Measurements from ENCODE around the gene PHF14. TPM values are rescaled to one million over a fixed set of nuclear protein-coding genes. Genes with fewer than 3 reads are reported as not detected.

Gene PHF14
- total and polyA plus RNA-seq, 2 experiments from 2014 or later = 72.0 to 87.9 TPM

DNA sequence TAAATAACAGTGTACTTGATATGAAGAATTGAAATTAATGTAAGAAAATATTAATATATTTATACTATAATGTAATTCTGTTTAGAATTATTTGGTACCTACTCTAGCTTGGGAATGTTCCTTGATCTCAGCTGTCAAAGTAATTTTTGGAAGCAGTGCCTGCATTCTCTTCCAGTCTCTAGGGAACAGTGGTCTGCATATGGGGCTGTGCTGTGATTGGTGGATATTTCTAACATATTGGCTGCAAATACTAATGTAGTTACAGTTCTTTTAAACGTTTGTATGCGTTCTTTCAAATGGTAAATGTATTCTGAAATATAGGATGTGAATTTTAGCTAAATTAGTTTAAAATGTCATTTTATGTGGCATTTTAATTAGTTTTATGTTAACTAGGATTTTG is 87.2 kb downstream of the PHF14 start (continued):
- TF ChIP-seq, protein P1, sequence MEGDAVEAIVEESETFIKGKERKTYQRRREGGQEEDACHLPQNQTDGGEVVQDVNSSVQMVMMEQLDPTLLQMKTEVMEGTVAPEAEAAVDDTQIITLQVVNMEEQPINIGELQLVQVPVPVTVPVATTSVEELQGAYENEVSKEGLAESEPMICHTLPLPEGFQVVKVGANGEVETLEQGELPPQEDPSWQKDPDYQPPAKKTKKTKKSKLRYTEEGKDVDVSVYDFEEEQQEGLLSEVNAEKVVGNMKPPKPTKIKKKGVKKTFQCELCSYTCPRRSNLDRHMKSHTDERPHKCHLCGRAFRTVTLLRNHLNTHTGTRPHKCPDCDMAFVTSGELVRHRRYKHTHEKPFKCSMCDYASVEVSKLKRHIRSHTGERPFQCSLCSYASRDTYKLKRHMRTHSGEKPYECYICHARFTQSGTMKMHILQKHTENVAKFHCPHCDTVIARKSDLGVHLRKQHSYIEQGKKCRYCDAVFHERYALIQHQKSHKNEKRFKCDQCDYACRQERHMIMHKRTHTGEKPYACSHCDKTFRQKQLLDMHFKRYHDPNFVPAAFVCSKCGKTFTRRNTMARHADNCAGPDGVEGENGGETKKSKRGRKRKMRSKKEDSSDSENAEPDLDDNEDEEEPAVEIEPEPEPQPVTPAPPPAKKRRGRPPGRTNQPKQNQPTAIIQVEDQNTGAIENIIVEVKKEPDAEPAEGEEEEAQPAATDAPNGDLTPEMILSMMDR (conservative IDR thresholded peaks at IDR 0.05; ENCODE audit: low read depth in 2 of 2) = no peak

DNA sequence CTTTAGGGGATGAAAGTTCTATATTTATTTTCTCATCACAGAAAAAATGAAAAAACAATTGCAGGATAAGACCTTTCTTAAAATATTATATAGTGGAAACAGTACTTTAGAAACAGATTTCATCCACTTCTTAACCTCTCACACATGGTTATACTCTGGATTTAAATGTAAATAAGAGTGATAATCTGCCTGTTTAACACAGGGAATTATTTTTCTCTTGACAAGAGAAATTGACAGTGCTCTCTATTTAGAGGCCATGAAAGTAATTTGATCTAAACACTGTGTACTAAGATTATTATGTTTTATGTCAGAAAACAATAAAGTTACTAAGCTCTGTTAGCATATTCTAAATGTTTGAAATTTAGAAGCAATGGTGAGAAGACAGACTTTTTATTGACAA is 88.4 kb downstream of the PHF14 start:
- no peaks in the 10 kb centered on the region for H3K27me3 Mint-ChIP-seq (ENCODE audit: insufficient read depth, low read depth, poor library complexity)
- no peak for ATAC-seq
- Histone ChIP-seq H2AFZ (no peak overlapping the region), H3K4me2 (no peak overlapping the region), H3K4me3 (no peak overlapping the region), H3F3A (replicated peaks; ENCODE audit: low read depth) (no peaks in the 10 kb centered on the region), H3K27me3 (ENCODE audit: insufficient read depth) (no peaks in the 10 kb centered on the region), H4K20me1 (replicated peaks; ENCODE audit: insufficient read depth) (no peaks in the 10 kb centered on the region), H3K4me1 (ENCODE audit: insufficient read depth) (peaks cover 20% of the 10 kb centered on the region), H3K27ac (ENCODE audit: low read depth) (peak overlapping the region; percentile 9), H3K36me3 (ENCODE audit: insufficient read depth) (no peaks in the 10 kb centered on the region; the same call in 1 of the 2 replicates), H3K9me2 (ENCODE audit: insufficient read depth) (no peaks in the 10 kb centered on the region), H3K79me2 (replicated peaks; ENCODE audit: insufficient read depth) (no peaks in the 10 kb centered on the region)
- peaks cover 15% of the 10 kb centered on the region for H3K4me1 Mint-ChIP-seq
- H3K27ac Mint-ChIP-seq = peak overlapping the region; percentile 94
- no peak for DNase-seq (ENCODE audit: low spot score)
- H3K36me3 Mint-ChIP-seq (ENCODE audit: low read depth) = peaks cover 19% of the 10 kb centered on the region; the same call in 2 of the 3 replicates
- TF ChIP-seq CREB1 (CRISPR knock-in tag; IDR thresholded peaks at IDR 0.05; ENCODE audit: low read depth) = no peak
- TF ChIP-seq, protein P2, sequence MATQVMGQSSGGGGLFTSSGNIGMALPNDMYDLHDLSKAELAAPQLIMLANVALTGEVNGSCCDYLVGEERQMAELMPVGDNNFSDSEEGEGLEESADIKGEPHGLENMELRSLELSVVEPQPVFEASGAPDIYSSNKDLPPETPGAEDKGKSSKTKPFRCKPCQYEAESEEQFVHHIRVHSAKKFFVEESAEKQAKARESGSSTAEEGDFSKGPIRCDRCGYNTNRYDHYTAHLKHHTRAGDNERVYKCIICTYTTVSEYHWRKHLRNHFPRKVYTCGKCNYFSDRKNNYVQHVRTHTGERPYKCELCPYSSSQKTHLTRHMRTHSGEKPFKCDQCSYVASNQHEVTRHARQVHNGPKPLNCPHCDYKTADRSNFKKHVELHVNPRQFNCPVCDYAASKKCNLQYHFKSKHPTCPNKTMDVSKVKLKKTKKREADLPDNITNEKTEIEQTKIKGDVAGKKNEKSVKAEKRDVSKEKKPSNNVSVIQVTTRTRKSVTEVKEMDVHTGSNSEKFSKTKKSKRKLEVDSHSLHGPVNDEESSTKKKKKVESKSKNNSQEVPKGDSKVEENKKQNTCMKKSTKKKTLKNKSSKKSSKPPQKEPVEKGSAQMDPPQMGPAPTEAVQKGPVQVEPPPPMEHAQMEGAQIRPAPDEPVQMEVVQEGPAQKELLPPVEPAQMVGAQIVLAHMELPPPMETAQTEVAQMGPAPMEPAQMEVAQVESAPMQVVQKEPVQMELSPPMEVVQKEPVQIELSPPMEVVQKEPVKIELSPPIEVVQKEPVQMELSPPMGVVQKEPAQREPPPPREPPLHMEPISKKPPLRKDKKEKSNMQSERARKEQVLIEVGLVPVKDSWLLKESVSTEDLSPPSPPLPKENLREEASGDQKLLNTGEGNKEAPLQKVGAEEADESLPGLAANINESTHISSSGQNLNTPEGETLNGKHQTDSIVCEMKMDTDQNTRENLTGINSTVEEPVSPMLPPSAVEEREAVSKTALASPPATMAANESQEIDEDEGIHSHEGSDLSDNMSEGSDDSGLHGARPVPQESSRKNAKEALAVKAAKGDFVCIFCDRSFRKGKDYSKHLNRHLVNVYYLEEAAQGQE (IDR thresholded peaks at IDR 0.05; ENCODE audit: unreplicated experiment) = no peak
- no peak for TF ChIP-seq ZNF331 (CRISPR knock-in tag; IDR thresholded peaks at IDR 0.05; ENCODE audit: low read depth)
- TF ChIP-seq STAT1 (IDR thresholded peaks at IDR 0.05; ENCODE audit: unreplicated experiment) = no peak
- no peak overlapping the region for H3K4me3 Mint-ChIP-seq
- no peaks in the 10 kb centered on the region for H3K9me3 Mint-ChIP-seq

DNA sequence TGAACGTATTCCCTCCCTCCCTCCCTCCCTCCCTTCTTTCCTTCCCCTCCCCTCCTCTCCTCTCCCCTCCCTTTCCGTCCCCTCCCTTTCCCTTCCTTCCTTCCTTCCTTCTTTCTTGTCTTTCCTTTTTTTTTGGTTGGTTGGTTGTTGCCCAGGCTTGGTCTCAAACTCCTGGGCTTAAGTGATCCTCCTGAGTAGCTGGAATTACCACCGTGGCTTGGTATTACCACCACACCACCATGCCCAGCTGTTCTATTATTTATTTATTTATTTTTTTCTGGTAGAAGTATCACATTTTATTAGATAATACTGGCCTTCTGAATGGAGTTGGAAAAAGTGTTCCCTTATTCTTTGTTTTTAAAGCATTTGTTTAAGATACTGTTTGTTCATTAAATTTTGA is 95.9 kb downstream of the PHF14 start:
- H3K36me3 Mint-ChIP-seq (ENCODE audit: low read depth) = peaks cover 43% of the 10 kb centered on the region; the same call in 2 of the 3 replicates

More for the DNA sequence above, 95.9 kb downstream of the PHF14 start:
- H3K4me1 ChIP-seq (ENCODE audit: insufficient read depth) = no peaks in the 10 kb centered on the region
- H3K36me3 ChIP-seq (ENCODE audit: insufficient read depth) = no peaks in the 10 kb centered on the region; the same call in 1 of the 2 replicates
- peaks cover 10% of the 10 kb centered on the region; the same call in 2 of the 3 replicates for H3K4me1 Mint-ChIP-seq
- no peak overlapping the region for H3K27ac Mint-ChIP-seq
- H3K4me3 Mint-ChIP-seq = no peak overlapping the region
- DNase-seq (ENCODE audit: low spot score) = no peak
- no peaks in the 10 kb centered on the region for H3K9me2 ChIP-seq (ENCODE audit: insufficient read depth)
- H3K79me2 ChIP-seq (replicated peaks; ENCODE audit: insufficient read depth) = no peaks in the 10 kb centered on the region
- no peak overlapping the region for H3K4me3 ChIP-seq
- H3K4me2 ChIP-seq = no peak overlapping the region
- peaks cover 3% of the 10 kb centered on the region; the same call in 2 of the 3 replicates for H3K9me3 Mint-ChIP-seq
- no peak for ATAC-seq
- no peaks in the 10 kb centered on the region for H4K20me1 ChIP-seq (replicated peaks; ENCODE audit: insufficient read depth)
- H3K27me3 Mint-ChIP-seq (ENCODE audit: insufficient read depth, low read depth, poor library complexity) = peaks cover 3% of the 10 kb centered on the region
- no peaks in the 10 kb centered on the region for H3F3A ChIP-seq (replicated peaks; ENCODE audit: low read depth)
- TF ChIP-seq EZH2phosphoT487 (IDR thresholded peaks at IDR 0.05; ENCODE audit: unreplicated experiment) (no peak), EZH2 (IDR thresholded peaks at IDR 0.05; ENCODE audit: low read depth, unreplicated experiment) (no peak), ZNF114 (CRISPR knock-in tag; IDR thresholded peaks at IDR 0.05) (no peak)
- TF ChIP-seq, protein P3, sequence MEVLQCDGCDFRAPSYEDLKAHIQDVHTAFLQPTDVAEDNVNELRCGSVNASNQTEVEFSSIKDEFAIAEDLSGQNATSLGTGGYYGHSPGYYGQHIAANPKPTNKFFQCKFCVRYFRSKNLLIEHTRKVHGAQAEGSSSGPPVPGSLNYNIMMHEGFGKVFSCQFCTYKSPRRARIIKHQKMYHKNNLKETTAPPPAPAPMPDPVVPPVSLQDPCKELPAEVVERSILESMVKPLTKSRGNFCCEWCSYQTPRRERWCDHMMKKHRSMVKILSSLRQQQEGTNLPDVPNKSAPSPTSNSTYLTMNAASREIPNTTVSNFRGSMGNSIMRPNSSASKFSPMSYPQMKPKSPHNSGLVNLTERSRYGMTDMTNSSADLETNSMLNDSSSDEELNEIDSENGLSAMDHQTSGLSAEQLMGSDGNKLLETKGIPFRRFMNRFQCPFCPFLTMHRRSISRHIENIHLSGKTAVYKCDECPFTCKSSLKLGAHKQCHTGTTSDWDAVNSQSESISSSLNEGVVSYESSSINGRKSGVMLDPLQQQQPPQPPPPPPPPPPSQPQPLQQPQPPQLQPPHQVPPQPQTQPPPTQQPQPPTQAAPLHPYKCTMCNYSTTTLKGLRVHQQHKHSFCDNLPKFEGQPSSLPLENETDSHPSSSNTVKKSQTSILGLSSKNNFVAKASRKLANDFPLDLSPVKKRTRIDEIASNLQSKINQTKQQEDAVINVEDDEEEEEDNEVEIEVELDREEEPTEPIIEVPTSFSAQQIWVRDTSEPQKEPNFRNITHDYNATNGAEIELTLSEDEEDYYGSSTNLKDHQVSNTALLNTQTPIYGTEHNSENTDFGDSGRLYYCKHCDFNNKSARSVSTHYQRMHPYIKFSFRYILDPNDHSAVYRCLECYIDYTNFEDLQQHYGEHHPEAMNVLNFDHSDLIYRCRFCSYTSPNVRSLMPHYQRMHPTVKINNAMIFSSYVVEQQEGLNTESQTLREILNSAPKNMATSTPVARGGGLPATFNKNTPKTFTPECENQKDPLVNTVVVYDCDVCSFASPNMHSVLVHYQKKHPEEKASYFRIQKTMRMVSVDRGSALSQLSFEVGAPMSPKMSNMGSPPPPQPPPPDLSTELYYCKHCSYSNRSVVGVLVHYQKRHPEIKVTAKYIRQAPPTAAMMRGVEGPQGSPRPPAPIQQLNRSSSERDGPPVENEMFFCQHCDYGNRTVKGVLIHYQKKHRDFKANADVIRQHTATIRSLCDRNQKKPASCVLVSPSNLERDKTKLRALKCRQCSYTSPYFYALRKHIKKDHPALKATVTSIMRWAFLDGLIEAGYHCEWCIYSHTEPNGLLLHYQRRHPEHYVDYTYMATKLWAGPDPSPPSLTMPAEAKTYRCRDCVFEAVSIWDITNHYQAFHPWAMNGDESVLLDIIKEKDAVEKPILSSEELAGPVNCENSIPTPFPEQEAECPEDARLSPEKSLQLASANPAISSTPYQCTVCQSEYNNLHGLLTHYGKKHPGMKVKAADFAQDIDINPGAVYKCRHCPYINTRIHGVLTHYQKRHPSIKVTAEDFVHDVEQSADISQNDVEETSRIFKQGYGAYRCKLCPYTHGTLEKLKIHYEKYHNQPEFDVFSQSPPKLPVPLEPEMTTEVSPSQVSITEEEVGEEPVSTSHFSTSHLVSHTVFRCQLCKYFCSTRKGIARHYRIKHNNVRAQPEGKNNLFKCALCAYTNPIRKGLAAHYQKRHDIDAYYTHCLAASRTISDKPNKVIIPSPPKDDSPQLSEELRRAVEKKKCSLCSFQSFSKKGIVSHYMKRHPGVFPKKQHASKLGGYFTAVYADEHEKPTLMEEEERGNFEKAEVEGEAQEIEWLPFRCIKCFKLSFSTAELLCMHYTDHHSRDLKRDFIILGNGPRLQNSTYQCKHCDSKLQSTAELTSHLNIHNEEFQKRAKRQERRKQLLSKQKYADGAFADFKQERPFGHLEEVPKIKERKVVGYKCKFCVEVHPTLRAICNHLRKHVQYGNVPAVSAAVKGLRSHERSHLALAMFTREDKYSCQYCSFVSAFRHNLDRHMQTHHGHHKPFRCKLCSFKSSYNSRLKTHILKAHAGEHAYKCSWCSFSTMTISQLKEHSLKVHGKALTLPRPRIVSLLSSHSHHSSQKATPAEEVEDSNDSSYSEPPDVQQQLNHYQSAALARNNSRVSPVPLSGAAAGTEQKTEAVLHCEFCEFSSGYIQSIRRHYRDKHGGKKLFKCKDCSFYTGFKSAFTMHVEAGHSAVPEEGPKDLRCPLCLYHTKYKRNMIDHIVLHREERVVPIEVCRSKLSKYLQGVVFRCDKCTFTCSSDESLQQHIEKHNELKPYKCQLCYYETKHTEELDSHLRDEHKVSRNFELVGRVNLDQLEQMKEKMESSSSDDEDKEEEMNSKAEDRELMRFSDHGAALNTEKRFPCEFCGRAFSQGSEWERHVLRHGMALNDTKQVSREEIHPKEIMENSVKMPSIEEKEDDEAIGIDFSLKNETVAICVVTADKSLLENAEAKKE (CRISPR knock-in tag; IDR thresholded peaks at IDR 0.05) = no peak
- no peaks in the 10 kb centered on the region for H3K27me3 ChIP-seq (ENCODE audit: insufficient read depth)
- no peak overlapping the region for H2AFZ ChIP-seq
- no peak overlapping the region for H3K27ac ChIP-seq (ENCODE audit: low read depth)
